Central memory CD4-positive, alpha-beta T cell (primary cell): ENCODE measurements around the gene ENG.
"Not testable (repeated sequence)": the region's sequence is repeated elsewhere in the genome, so short reads cannot be mapped to it uniquely, and the experiment has no call there.

Source experiments
- DNase-seq: peaks from one replicate; pipeline ENCODE4 v3.0.0; 2022

Gene ENG

GRCh38 chr9:127841087-127841835 lies 13.2 kb downstream of the ENG start:
- DNase-seq, result no peak

- no peak for DNase-seq
Measured at GRCh38 chr9:127838375-127839078, 15.9 kb downstream of the ENG start.

GRCh38 chr9:127837346-127837745 lies 17.1 kb downstream of the ENG start:
- no peak for DNase-seq

- DNase-seq, result not testable (repeated sequence)
Measured at GRCh38 chr9:127836561-127836960, 17.9 kb downstream of the ENG start.

- DNase-seq, result no peak
Measured at GRCh38 chr9:127835991-127836516, 18.4 kb downstream of the ENG start.

- DNase-seq, result no peak
Measured at GRCh38 chr9:127833555-127833954, 20.9 kb downstream of the ENG start.

- no peak for DNase-seq
Measured at GRCh38 chr9:127832248-127832647, 22.2 kb downstream of the ENG start.

GRCh38 chr9:127829205-127829906 lies 25.1 kb downstream of the ENG start:
- DNase-seq, result no peak

GRCh38 chr9:127828262-127829031 lies 26.0 kb downstream of the ENG start:
- DNase-seq, result no peak

- DNase-seq, result no peak
Measured at GRCh38 chr9:127826253-127826913, 28.1 kb downstream of the ENG start.

GRCh38 chr9:127825319-127826051 lies 29.0 kb downstream of the ENG start:
- no peak for DNase-seq

GRCh38 chr9:127822108-127822507 lies 32.4 kb downstream of the ENG start:
- no peak for DNase-seq

- DNase-seq, result no peak
Measured at GRCh38 chr9:127818574-127818973, 35.9 kb downstream of the ENG start.

- DNase-seq, result no peak
Measured at GRCh38 chr9:127817881-127818434, 36.5 kb downstream of the ENG start.

GRCh38 chr9:127816728-127817127 lies 37.7 kb downstream of the ENG start:
- DNase-seq, result no peak

GRCh38 chr9:127816362-127816725 lies 38.1 kb downstream of the ENG start:
- no peak for DNase-seq

GRCh38 chr9:127815512-127816361 lies 38.7 kb downstream of the ENG start:
- DNase-seq, result no peak

- DNase-seq, result no peak
Measured at GRCh38 chr9:127814619-127815511, 39.6 kb downstream of the ENG start.

GRCh38 chr9:127813686-127814226 lies 40.7 kb downstream of the ENG start:
- DNase-seq, result no peak
